Karpas-422 (cell line): ENCODE results near the gene EPAS1. TPM values are rescaled to one million over a fixed set of nuclear protein-coding genes. Genes with fewer than 3 reads are reported as not detected.

Source experiments
- DNase-seq: peaks from one replicate; pipeline ENCODE4 v3.0.0-alpha.2; 2015
- H2AFZ ChIP-seq: fragments of 200-600 bp; sonication (generic); 2 replicates; pipeline ENCODE4 v1.6.1; 2014; ENCODE audit warnings: antibody characterized with exemption, low read length, mixed read lengths
- H3K27ac ChIP-seq: fragments of 200-600 bp; sonication (generic); 2 replicates; pipeline ENCODE4 v1.5.1; 2014; ENCODE audit warnings: mild to moderate bottlenecking, low read length, moderate library complexity
- H3K27me3 ChIP-seq: fragments of 200-600 bp; sonication (generic); 2 replicates; pipeline ENCODE4 v1.6.1; 2014; ENCODE audit warnings: low read length, mixed read lengths
- H3K36me3 ChIP-seq: fragments of 200-600 bp; sonication (generic); 2 replicates; pipeline ENCODE4 v1.6.1; 2014; ENCODE audit warnings: low read length, mixed read lengths; ENCODE audit not compliant: insufficient read depth
- H3K4me1 ChIP-seq: fragments of 200-600 bp; sonication (generic); 2 replicates; pipeline ENCODE4 v1.6.1; 2014; ENCODE audit warnings: mild to moderate bottlenecking, low read length, mixed read lengths
- H3K4me2 ChIP-seq: fragments of 200-600 bp; sonication (generic); 2 replicates; pipeline ENCODE4 v1.6.1; 2014; ENCODE audit warnings: low read length, low read depth, mild to moderate bottlenecking; ENCODE audit not compliant: poor library complexity, severe bottlenecking
- H3K4me3 ChIP-seq: fragments of 200-600 bp; sonication (generic); 2 replicates; pipeline ENCODE4 v1.5.1; 2014; ENCODE audit warnings: mild to moderate bottlenecking, antibody characterized with exemption, low read length, mixed read lengths
- H3K79me2 ChIP-seq: fragments of 200-600 bp; sonication (generic); 2 replicates; pipeline ENCODE4 v1.6.1; 2014; ENCODE audit warnings: mild to moderate bottlenecking, low read length, mixed read lengths
- H3K9ac ChIP-seq: fragments of 200-600 bp; sonication (generic); 2 replicates; pipeline ENCODE4 v1.6.0; 2014; ENCODE audit warnings: low read length
- H3K9me2 ChIP-seq: fragments of 200-600 bp; sonication (generic), shearing (Covaris generic); replicated peaks from 2 replicates; pipeline ENCODE4 v1.6.0; 2014; ENCODE audit warnings: mild to moderate bottlenecking, low read length, moderate library complexity; ENCODE audit not compliant: insufficient read depth
- H3K9me3 ChIP-seq: fragments of 300-700, 200-600 bp; sonication (generic); 2 replicates; pipeline ENCODE4 v1.6.1; 2014; ENCODE audit warnings: low read length, mixed read lengths
- H4K20me1 ChIP-seq: fragments of 200-600 bp; sonication (generic); 2 replicates; pipeline ENCODE4 v1.6.1; 2014; ENCODE audit warnings: mild to moderate bottlenecking, antibody characterized with exemption, low read length, low read depth; ENCODE audit not compliant: insufficient read depth
- total RNA-seq: library from RNA; depleted of rRNA; stranded (reverse); fragments of >200 nt; shearing (Covaris generic); gene quantifications from 2 replicates; pipeline ENCODE4 v1.2.3, GENCODE V29; 2014; ENCODE audit warnings: low replicate concordance

EPAS1 gene
- total RNA-seq, 1 experiment from 2014 or later = not detected

- Histone ChIP-seq H3K79me2 (no peaks in the 10 kb centered on the region), H3K4me3 (no peak overlapping the region), H3K9me2 (no peaks in the 10 kb centered on the region), H3K4me2 (no peak overlapping the region), H3K27me3 (no peaks in the 10 kb centered on the region), H3K9me3 (no peaks in the 10 kb centered on the region), H4K20me1 (no peaks in the 10 kb centered on the region), H3K4me1 (no peaks in the 10 kb centered on the region), H2AFZ (no peak overlapping the region), H3K9ac (no peak overlapping the region), H3K36me3 (no peaks in the 10 kb centered on the region), H3K27ac (no peak overlapping the region)
- no peak for DNase-seq
Measured at GRCh38 chr2:46268196-46268595, 29.0 kb upstream of the EPAS1 start.

- Histone ChIP-seq H3K9me2 (no peaks in the 10 kb centered on the region), H3K4me2 (no peak overlapping the region), H3K9ac (no peak overlapping the region), H3K4me1 (no peaks in the 10 kb centered on the region), H3K36me3 (no peaks in the 10 kb centered on the region), H2AFZ (no peak overlapping the region), H3K79me2 (no peaks in the 10 kb centered on the region), H3K27me3 (no peaks in the 10 kb centered on the region), H3K9me3 (no peaks in the 10 kb centered on the region), H3K4me3 (no peak overlapping the region), H3K27ac (no peak overlapping the region), H4K20me1 (no peaks in the 10 kb centered on the region)
- no peak for DNase-seq
Measured at GRCh38 chr2:46269001-46269400, 28.2 kb upstream of the EPAS1 start.

GRCh38 chr2:46269544-46270273 is 27.5 kb upstream of the EPAS1 start:
- no peak overlapping the region for H3K27ac ChIP-seq
- no peaks in the 10 kb centered on the region for H3K4me1 ChIP-seq
- H4K20me1 ChIP-seq = no peaks in the 10 kb centered on the region
- no peak overlapping the region for H3K4me2 ChIP-seq
- H3K27me3 ChIP-seq = no peaks in the 10 kb centered on the region
- no peak overlapping the region for H2AFZ ChIP-seq
- DNase-seq = no peak
- H3K9me2 ChIP-seq = no peaks in the 10 kb centered on the region
- H3K9ac ChIP-seq = no peak overlapping the region
- H3K4me3 ChIP-seq = no peak overlapping the region
- no peaks in the 10 kb centered on the region for H3K79me2 ChIP-seq
- H3K36me3 ChIP-seq = no peaks in the 10 kb centered on the region
- no peaks in the 10 kb centered on the region for H3K9me3 ChIP-seq

- H3K9me2 ChIP-seq = no peaks in the 10 kb centered on the region
- H2AFZ ChIP-seq = no peak overlapping the region
- H3K36me3 ChIP-seq = no peaks in the 10 kb centered on the region
- H3K9me3 ChIP-seq = no peaks in the 10 kb centered on the region
- no peaks in the 10 kb centered on the region for H3K79me2 ChIP-seq
- H3K4me1 ChIP-seq = no peaks in the 10 kb centered on the region
- no peak overlapping the region for H3K4me2 ChIP-seq
- no peak overlapping the region for H3K27ac ChIP-seq
- H3K9ac ChIP-seq = no peak overlapping the region
- H3K4me3 ChIP-seq = no peak overlapping the region
- no peaks in the 10 kb centered on the region for H3K27me3 ChIP-seq
- DNase-seq = no peak
- no peaks in the 10 kb centered on the region for H4K20me1 ChIP-seq
Measured at GRCh38 chr2:46270384-46270783, 26.8 kb upstream of the EPAS1 start.

- H3K27ac ChIP-seq = no peak overlapping the region
- H3K4me3 ChIP-seq = no peak overlapping the region
- no peaks in the 10 kb centered on the region for H4K20me1 ChIP-seq
- H3K79me2 ChIP-seq = no peaks in the 10 kb centered on the region
- no peaks in the 10 kb centered on the region for H3K27me3 ChIP-seq
- H3K4me1 ChIP-seq = no peaks in the 10 kb centered on the region
- no peak overlapping the region for H2AFZ ChIP-seq
- no peak overlapping the region for H3K9ac ChIP-seq
- no peaks in the 10 kb centered on the region for H3K9me3 ChIP-seq
- no peaks in the 10 kb centered on the region for H3K36me3 ChIP-seq
- no peak for DNase-seq
- no peak overlapping the region for H3K4me2 ChIP-seq
- no peaks in the 10 kb centered on the region for H3K9me2 ChIP-seq
Measured at GRCh38 chr2:46273225-46273863, 23.9 kb upstream of the EPAS1 start.

- Histone ChIP-seq H4K20me1 (no peaks in the 10 kb centered on the region), H3K4me3 (no peak overlapping the region), H3K27me3 (no peaks in the 10 kb centered on the region), H3K4me2 (no peak overlapping the region), H3K79me2 (no peaks in the 10 kb centered on the region), H3K9ac (no peak overlapping the region), H2AFZ (no peak overlapping the region), H3K27ac (no peak overlapping the region), H3K4me1 (no peaks in the 10 kb centered on the region), H3K36me3 (no peaks in the 10 kb centered on the region), H3K9me3 (no peaks in the 10 kb centered on the region), H3K9me2 (no peaks in the 10 kb centered on the region)
- DNase-seq = no peak
Measured at GRCh38 chr2:46273919-46274318, 23.3 kb upstream of the EPAS1 start.

GRCh38 chr2:46274586-46274985 is 22.6 kb upstream of the EPAS1 start:
- no peak for DNase-seq
- Histone ChIP-seq H3K27me3 (no peaks in the 10 kb centered on the region), H3K9me3 (no peaks in the 10 kb centered on the region), H3K79me2 (no peaks in the 10 kb centered on the region), H3K4me1 (no peaks in the 10 kb centered on the region), H3K27ac (no peak overlapping the region), H3K9me2 (no peaks in the 10 kb centered on the region), H3K4me3 (no peak overlapping the region), H4K20me1 (no peaks in the 10 kb centered on the region), H3K36me3 (no peaks in the 10 kb centered on the region), H3K9ac (no peak overlapping the region), H3K4me2 (no peak overlapping the region), H2AFZ (no peak overlapping the region)

- DNase-seq = no peak
- no peaks in the 10 kb centered on the region for H4K20me1 ChIP-seq
- H3K27me3 ChIP-seq = no peaks in the 10 kb centered on the region
- no peak overlapping the region for H3K9ac ChIP-seq
- H3K36me3 ChIP-seq = no peaks in the 10 kb centered on the region
- no peak overlapping the region for H3K4me2 ChIP-seq
- H3K79me2 ChIP-seq = no peaks in the 10 kb centered on the region
- H3K4me1 ChIP-seq = no peaks in the 10 kb centered on the region
- H3K9me2 ChIP-seq = no peaks in the 10 kb centered on the region
- no peaks in the 10 kb centered on the region for H3K9me3 ChIP-seq
- no peak overlapping the region for H3K27ac ChIP-seq
- no peak overlapping the region for H2AFZ ChIP-seq
- no peak overlapping the region for H3K4me3 ChIP-seq
Measured at GRCh38 chr2:46275995-46276394, 21.2 kb upstream of the EPAS1 start.
